ENCODE measurements around the gene BCR.

The BCR gene

DNA sequence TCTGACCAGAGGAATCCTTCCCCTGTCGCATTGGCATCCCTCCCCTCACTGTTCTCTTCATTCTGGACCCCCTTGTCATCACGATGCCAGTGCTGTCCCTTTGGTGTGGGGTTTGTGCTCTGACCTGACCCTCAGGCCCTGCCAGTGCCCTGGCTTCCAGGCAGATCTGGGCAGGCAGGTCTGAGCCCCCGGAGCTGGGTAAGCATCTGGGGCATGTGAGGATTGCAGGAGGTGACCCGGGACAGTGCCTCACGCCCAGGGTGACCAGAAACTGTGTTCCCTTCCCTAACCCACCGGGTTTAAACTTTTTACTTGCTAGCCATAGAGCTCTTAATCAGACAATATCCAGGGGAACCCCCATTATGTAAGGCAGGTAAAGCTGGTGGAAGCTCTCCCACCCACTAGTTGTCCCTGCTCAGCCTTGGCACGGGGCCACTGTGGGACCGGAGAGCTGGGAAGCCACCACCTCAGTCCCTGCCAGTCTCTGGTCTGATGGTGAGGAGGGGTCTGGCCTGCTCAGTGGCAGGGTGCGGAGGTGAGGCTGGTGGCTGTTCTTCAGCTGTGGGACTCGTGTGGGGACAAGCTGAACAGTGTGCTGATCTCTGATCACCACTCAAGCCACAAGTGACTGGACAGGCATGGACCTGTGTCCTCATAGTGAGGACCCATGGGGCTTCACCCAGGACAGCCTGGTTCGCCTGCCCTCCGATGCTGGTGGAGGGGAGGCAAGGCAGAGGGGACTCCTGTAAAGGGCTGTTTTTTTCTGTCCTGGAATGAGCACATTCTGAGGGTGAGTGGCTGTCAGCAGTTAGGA is 38.0 kb downstream of the BCR start:
- TF ChIP-seq, protein P1, sequence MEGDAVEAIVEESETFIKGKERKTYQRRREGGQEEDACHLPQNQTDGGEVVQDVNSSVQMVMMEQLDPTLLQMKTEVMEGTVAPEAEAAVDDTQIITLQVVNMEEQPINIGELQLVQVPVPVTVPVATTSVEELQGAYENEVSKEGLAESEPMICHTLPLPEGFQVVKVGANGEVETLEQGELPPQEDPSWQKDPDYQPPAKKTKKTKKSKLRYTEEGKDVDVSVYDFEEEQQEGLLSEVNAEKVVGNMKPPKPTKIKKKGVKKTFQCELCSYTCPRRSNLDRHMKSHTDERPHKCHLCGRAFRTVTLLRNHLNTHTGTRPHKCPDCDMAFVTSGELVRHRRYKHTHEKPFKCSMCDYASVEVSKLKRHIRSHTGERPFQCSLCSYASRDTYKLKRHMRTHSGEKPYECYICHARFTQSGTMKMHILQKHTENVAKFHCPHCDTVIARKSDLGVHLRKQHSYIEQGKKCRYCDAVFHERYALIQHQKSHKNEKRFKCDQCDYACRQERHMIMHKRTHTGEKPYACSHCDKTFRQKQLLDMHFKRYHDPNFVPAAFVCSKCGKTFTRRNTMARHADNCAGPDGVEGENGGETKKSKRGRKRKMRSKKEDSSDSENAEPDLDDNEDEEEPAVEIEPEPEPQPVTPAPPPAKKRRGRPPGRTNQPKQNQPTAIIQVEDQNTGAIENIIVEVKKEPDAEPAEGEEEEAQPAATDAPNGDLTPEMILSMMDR (IDR thresholded peaks at IDR 0.05; ENCODE audit: low read depth, low read length), result no peak
- no peak overlapping the region for H3K4me3 ChIP-seq (ENCODE audit: low read depth, low read length)
- no peaks in the 10 kb centered on the region for H3K27me3 ChIP-seq
- peaks cover 23% of the 10 kb centered on the region for H3K4me1 ChIP-seq
- no peaks in the 10 kb centered on the region for H3K9me3 ChIP-seq
- DNase-seq, result no peak
- H3K36me3 ChIP-seq, result no peaks in the 10 kb centered on the region

DNA sequence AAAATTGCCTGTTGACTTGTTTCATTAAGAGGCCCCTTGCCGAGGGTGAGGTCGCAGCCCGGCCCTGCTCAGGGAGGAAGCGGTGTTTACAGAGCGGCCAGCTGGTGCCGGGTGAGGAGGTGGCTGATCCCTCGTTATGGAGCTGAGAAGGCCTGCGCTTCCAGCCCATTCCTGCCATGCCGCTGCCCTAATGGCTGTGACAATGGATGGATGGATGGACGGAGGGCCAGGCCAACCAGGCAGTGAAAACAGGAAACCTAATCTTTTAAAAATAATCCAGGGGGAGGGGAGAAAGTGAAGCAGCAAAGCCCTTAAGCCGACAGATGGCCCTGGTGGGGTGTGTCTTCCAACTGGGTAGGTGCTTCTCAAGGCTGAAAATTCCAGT is 38.5 kb downstream of the BCR start:
- no peak overlapping the region for H3K4me3 ChIP-seq (ENCODE audit: low read depth, low read length)
- peaks cover 29% of the 10 kb centered on the region for H3K4me1 ChIP-seq
- no peaks in the 10 kb centered on the region for H3K36me3 ChIP-seq
- DNase-seq, result no peak
- no peaks in the 10 kb centered on the region for H3K27me3 ChIP-seq
- TF ChIP-seq, protein P1 (IDR thresholded peaks at IDR 0.05; ENCODE audit: low read depth, low read length), result no peak
- H3K9me3 ChIP-seq, result no peaks in the 10 kb centered on the region

DNA sequence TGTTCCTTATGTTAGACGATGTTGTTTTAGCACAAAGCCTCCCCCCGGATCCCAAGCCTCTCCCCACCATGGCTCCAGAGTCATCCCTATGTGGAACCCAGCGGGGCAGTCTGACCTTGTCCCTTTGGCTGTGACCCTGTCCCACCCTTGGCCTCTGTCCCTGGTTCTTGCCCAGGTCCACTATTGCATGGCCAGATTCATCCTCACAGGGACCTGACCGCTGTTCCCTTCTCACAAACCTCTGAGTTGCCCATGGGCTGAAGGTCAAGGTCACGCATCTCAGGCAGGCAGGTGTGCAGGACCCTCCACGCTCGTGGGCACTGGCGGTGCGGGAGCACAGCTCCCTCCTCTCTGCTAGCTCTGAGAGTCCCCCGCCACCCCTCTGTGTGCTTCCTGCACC is 39.0 kb downstream of the BCR start:
- peaks cover 33% of the 10 kb centered on the region for H3K4me1 ChIP-seq
- no peaks in the 10 kb centered on the region for H3K36me3 ChIP-seq
- no peaks in the 10 kb centered on the region for H3K9me3 ChIP-seq
- no peaks in the 10 kb centered on the region for H3K27me3 ChIP-seq
- H3K4me3 ChIP-seq (ENCODE audit: low read depth, low read length), result no peak overlapping the region
- no peak for DNase-seq
- TF ChIP-seq, protein P1 (IDR thresholded peaks at IDR 0.05; ENCODE audit: low read depth, low read length), result no peak

DNA sequence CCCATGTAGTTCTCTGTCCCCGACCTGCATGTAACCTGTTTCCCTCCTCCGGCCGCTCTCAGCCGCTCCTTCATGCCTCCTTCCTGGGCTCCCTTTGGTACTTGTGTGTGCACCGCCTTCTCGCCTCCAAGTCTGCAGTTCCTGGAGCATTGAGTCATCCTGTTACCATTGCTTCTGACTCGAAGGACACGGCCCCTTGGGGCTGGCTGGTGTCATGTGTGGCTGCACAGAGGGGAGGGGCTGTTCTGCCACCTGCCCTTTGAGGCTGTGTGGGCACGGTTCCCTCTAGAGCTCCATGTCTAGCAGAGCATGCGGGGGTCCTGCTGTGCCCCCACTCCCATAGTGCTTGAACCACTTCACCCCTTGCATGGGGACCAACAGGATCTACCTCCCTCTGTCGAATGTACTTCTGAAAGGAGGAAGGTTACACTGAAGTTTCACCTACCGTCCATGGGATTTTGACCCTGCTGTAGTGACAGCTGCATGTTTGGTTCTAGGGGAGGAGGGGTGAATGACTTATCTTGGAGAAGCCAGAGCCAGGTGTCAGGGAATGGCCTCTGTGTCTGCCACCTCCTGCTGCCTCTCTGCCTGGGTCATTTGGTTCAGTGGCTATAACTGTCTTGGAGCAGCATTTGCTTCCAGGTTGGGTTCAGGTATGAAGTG is 39.6 kb downstream of the BCR start:
- H3K4me1 ChIP-seq, result peaks cover 38% of the 10 kb centered on the region
- H3K4me3 ChIP-seq (ENCODE audit: low read depth, low read length), result no peak overlapping the region
- peak; percentile 49 for DNase-seq

DNA sequence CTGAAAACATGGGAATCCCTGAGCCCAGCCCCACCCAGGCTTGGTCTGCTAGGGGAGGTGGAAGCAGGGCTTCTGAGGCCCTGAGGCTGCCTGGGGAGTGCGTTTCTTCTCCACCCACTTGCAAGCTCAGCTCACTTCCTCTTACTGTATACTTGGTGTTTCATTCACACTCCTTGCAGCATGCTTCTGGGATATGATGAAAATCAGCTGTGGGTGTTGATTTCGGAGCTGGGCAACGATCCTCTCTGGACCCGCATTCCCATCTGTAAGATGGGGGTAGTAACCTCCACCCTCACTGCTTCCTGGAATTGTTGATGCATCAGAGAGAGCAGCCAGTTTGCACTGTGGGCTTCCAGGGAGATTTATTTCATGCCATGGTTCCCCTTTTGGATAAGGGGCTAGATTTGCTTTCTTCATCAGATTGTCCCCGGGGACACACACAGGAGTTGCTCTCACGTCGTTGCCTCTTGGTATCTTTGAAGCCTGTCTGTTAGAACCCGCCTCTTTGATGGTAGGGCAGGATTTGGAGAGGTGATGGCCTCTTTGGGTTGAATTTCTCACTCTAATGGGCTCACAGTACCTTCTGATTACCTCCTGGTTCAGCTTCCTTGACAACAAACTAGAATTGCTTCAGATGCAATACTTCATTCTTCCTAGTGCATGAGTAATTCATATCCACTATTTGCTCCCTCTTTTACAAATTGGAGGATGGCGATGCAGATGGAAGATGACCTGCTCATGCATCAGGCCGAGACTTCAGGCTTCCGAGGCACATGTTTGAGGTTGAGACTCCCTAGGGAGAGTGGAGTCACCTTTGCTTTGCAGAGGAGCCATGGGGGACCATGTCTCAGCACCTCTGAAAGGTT is 40.4 kb downstream of the BCR start:
- no peak overlapping the region for H3K4me3 ChIP-seq (ENCODE audit: low read depth, low read length)
- TF ChIP-seq, protein P1 (IDR thresholded peaks at IDR 0.05; ENCODE audit: low read depth, low read length), result no peak
- peaks cover 44% of the 10 kb centered on the region for H3K4me1 ChIP-seq

More for the DNA sequence above, 39.6 kb downstream of the BCR start:
- TF ChIP-seq, protein P1 (IDR thresholded peaks at IDR 0.05; ENCODE audit: low read depth, low read length), result no peak
- Histone ChIP-seq H3K27me3 (no peaks in the 10 kb centered on the region), H3K36me3 (no peaks in the 10 kb centered on the region), H3K9me3 (no peaks in the 10 kb centered on the region)

More for the DNA sequence above, 40.4 kb downstream of the BCR start:
- Histone ChIP-seq H3K27me3 (no peaks in the 10 kb centered on the region), H3K9me3 (no peaks in the 10 kb centered on the region), H3K36me3 (no peaks in the 10 kb centered on the region)
- no peak for DNase-seq

Data from BE2C (cell line).